Sigmoid colon (tissue), 4 donors: ENCODE data around the gene CYBRD1.

Experiments used
- EP300 ChIP-seq, 4 donors: sonication (generic); formaldehyde crosslinking; IDR thresholded peaks; one replicate each; pipeline ENCODE4 v1.6.1; 2017; ENCODE audit warnings: antibody characterized with exemption in 4 of 4
- TF ChIP-seq, protein P1 (sequence below), 4 experiments: fragments of 450-650 bp in 3 of 4; fragments of 200-600 bp in 1 of 4; IDR thresholded peaks; one replicate each; pipeline ENCODE4 v1.5.1; 2016 to 2019; ENCODE audit warnings: antibody characterized with exemption in 4 of 4, mild to moderate bottlenecking in 3 of 4, moderate library complexity in 2 of 4

DNA sequence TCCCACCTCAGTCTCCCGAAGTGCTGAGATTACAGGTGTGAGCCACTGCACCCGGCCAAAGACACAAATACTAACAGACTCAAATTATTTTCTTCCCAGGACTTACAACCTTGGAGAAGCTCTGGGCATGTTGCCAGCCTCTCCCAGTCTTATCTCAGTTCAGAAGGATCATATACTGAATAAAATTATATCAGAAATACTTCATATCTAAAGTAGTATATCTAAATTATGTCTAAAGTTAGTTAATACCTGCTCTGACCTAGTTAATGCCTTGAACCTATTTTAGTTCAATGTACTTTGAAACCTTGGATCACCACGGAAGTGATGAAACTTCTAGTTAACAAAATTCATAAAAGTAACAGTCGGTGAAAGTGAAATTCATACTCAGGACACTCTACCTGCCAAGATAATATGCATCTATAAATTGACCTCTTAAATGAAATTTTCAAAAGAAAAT, 34.4 kb upstream of the CYBRD1 start:
- TF ChIP-seq, protein P1, sequence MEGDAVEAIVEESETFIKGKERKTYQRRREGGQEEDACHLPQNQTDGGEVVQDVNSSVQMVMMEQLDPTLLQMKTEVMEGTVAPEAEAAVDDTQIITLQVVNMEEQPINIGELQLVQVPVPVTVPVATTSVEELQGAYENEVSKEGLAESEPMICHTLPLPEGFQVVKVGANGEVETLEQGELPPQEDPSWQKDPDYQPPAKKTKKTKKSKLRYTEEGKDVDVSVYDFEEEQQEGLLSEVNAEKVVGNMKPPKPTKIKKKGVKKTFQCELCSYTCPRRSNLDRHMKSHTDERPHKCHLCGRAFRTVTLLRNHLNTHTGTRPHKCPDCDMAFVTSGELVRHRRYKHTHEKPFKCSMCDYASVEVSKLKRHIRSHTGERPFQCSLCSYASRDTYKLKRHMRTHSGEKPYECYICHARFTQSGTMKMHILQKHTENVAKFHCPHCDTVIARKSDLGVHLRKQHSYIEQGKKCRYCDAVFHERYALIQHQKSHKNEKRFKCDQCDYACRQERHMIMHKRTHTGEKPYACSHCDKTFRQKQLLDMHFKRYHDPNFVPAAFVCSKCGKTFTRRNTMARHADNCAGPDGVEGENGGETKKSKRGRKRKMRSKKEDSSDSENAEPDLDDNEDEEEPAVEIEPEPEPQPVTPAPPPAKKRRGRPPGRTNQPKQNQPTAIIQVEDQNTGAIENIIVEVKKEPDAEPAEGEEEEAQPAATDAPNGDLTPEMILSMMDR (IDR thresholded peaks at IDR 0.05) = no peak
- no peak for TF ChIP-seq EP300 (IDR thresholded peaks at IDR 0.05)
